ENCODE data around the gene DSG2. TPM values are rescaled to one million over a fixed set of nuclear protein-coding genes. Genes with fewer than 3 reads are reported as not detected.

Gene DSG2
- total RNA-seq, 1 experiment from 2014 or later: not detected

Other genes starting within 250 kb of the DSG2 start
- gene DSG1, start 180.0 kb upstream of the DSG2 start, total RNA-seq (2014; rRNA removed; shearing (Covaris generic); ENCODE audit: low replicate concordance): 16.2 and 20.7 TPM in 2 replicates
- gene DSG4, start 121.4 kb upstream of the DSG2 start, total RNA-seq (2014; rRNA removed; shearing (Covaris generic); ENCODE audit: low replicate concordance): 4.5 and 8.3 TPM in 2 replicates
- gene DSG3, start 50.4 kb upstream of the DSG2 start, total RNA-seq (2014; rRNA removed; shearing (Covaris generic); ENCODE audit: low replicate concordance): not detected in 2 replicates
- gene TTR, start 93.7 kb downstream of the DSG2 start, total RNA-seq (2014; rRNA removed; shearing (Covaris generic); ENCODE audit: low replicate concordance): not detected in 2 replicates
- gene B4GALT6, start 186.4 kb downstream of the DSG2 start, total RNA-seq (2014; rRNA removed; shearing (Covaris generic); ENCODE audit: low replicate concordance): 0.47 and 0.97 TPM in 2 replicates

Measured in Karpas-422 (cell line).